Measurements from ENCODE around the gene GAS1.

- TF ChIP-seq, protein P1, sequence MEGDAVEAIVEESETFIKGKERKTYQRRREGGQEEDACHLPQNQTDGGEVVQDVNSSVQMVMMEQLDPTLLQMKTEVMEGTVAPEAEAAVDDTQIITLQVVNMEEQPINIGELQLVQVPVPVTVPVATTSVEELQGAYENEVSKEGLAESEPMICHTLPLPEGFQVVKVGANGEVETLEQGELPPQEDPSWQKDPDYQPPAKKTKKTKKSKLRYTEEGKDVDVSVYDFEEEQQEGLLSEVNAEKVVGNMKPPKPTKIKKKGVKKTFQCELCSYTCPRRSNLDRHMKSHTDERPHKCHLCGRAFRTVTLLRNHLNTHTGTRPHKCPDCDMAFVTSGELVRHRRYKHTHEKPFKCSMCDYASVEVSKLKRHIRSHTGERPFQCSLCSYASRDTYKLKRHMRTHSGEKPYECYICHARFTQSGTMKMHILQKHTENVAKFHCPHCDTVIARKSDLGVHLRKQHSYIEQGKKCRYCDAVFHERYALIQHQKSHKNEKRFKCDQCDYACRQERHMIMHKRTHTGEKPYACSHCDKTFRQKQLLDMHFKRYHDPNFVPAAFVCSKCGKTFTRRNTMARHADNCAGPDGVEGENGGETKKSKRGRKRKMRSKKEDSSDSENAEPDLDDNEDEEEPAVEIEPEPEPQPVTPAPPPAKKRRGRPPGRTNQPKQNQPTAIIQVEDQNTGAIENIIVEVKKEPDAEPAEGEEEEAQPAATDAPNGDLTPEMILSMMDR (IDR thresholded peaks at IDR 0.05; ENCODE audit: low read length): no peak
- no peak for TF ChIP-seq EZH2 (optimal IDR thresholded peaks at IDR 0.05; ENCODE audit: low read depth, low read length)
These were observed 45.1 kb downstream of the GAS1 start for GRCh38 chr9:86902176-86902575.

Measured in MM.1S (cell line).